GM21515 (cell line): ENCODE results near the gene MCM3.

Experiments used
- ATAC-seq: cut with Tn5 transposase; IDR thresholded peaks from one replicate; pipeline ENCODE4 v1.9.1; 2021; ENCODE audit not compliant: unreplicated experiment

MCM3 gene

DNA sequence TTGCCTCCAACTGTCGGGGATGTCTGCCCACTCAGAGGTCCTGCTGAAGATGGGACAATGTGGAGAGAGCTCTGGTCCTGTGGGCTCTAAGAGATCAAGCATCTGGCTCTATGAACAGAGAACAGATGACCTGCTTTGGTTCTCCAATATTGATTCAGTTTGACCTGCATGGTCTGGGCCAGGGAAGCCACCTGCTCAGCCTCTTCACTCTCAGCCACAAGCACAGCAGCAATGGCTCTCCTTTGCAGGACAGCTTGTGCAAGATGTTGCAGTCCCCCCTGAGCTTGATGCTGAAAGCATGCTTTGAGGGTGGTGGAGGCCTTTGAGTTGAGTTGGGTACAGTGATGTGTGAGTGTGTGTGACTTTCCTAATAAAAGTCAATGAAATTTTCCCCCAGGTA, 18.6 kb upstream of the MCM3 start:
- no peak for ATAC-seq

DNA sequence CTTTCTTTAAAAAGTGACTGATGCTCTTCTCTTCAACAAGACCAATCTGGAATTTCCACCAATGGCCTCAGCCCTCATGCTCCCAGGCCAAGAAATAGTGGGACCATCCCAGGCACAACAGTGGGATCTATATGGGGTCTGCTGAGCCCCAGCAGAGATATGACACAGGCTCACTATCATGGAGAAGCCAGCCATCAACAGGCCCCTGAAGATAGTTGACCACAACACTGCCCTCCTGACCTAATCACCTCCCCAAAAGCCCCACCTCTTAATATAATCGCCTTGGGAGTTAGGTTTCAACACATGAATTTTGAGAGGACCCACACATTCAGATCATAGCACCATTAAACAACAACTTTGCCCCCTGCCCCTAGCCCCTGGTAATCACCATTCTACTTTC, 16.8 kb upstream of the MCM3 start:
- no peak for ATAC-seq

DNA sequence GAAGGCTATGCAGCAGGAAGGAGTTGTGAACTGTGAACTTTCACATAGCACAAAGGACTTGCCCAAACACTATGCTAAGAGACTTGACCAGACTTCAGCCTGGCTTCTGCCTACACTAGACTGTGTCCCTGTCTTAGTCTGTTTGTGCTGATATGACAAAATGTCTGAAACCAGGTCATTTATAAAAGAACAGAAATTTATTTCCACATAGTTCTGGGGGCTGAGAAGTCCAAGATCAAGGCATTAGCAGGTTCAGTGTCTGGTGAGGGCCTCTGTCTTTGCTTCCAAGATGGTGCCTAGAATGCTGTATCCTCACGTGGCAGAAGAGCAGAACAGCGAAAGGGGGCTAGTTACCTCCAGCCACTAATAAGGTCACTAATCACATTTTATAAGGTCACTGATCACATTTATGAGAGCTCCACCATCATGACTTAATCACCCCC, 16.0 kb upstream of the MCM3 start:
- ATAC-seq: no peak

GRCh38 chr6:52299653-52300052, 15.1 kb upstream of the MCM3 start:
- no peak for ATAC-seq

DNA sequence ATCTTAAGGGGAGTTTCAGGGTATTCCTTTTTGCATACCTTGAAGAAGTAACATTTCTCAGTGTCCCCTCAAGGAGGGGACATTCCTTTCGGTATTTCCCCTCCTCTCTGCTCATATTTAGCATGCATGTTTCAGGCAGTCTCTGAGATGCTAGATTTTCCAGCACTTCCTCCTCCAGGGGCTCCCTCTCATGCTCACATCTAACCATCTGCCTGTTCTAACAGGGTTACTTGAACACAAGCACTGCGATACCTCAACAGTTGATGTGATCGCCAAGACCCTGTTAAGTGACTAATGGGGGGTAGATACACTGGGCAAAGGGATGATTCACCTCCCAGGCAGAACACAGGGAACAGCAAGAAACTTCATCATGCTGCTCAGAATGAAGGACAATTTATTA, 12.9 kb upstream of the MCM3 start:
- ATAC-seq: no peak

DNA sequence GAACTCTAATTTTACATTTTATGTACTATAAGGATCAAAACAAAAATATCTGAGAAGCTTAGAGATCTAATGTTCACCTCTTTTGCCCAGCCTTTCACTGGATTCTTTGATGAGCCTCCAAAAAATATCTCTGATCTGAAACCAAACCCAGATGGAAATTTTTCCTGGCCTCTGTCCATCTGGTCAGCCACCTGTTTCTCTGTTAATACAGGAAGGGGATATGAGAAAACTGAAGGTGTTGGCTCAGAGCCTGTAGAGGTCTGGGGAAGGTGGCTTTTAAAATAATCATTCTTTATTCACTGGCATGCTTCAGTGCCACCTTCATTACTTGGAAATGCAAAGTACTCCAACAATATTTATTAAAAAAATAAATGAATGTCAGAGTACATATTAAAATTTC, 8.5 kb upstream of the MCM3 start:
- no peak for ATAC-seq

GRCh38 chr6:52288841-52289240, 4.3 kb upstream of the MCM3 start:
- ATAC-seq: no peak

DNA sequence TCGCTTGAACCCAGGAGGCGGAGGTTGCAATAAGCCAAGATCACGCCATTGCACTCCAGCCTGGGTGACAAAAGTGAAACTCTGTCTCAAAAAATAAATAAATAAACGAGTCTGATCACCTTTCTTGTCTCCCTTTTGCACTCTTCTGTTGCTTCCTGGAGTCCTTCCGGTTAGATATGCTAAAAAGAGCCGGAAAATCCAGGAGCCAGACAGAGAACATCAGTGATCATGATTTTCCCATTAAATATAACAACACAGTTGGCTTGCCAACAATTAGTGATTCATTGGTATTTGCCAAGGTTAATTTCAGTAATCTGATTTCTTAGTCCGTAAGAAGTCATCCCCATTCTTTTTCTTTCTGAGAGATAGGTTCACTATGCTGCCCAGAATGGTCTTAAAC, 3.7 kb upstream of the MCM3 start:
- ATAC-seq: no peak

GRCh38 chr6:52286798-52287432, 2.4 kb upstream of the MCM3 start:
- no peak for ATAC-seq

DNA sequence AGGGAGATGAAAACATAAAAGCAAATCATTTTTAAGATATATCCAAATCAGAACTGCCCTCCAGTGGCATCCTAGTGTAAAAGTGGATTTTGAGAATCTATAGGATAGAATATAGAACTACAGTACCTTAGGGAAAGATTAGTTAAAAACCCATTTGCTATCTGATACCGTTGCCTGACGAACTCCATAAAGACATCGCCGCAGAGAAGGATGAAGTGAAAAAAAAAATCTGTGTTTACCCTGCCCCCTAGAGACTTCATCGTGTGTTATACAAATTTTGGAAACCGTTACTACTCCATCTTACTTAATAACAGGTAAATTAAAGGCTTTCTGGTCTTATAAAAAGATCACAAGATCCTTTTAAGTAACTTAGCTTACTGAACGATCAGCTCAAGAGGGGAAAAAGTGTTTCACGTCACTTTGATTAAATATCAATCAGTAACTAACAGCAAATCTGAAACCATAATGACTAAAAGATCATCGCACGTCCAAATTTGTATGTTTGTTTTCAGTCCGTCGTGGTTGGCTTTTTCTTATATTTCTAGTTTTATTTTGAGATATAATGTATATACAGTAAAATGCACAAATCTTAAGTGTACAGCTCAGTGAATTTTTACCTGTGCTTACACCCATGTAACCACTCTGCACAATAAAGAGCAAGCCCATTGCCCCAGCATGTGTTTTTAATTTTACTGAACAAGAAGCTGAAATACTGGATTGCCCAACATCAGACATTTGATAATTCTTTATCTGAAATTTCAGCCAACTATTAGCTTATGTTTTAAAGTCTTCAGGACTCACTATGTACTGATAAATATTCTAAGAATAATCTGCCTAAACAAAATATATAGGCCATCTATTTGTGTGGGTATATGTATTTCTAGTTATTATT, 881 bp upstream of the MCM3 start:
- no peak for ATAC-seq

GRCh38 chr6:52284131-52284459, 447 bp downstream of the MCM3 start:
- ATAC-seq: no peak

GRCh38 chr6:52283111-52283510, 1.4 kb downstream of the MCM3 start:
- no peak for ATAC-seq

DNA sequence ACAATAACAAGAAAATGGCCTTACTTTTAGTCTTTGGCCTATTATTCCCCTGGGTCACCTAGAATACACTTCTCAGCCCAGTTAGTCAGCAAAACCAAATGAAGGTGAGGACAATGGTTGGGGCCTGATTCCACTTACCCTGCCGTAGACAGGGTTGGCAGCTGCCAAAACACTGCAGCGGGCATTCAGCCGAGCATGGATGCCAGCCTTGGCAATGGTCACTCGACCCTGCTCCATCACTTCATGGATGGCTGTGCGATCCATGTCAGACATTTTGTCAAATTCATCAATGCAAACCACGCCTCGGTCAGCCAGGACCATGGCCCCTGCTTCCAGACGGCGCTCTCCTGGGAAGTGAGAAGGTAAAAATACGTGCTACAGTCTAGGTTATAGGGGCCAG, 8.4 kb downstream of the MCM3 start:
- no peak for ATAC-seq

DNA sequence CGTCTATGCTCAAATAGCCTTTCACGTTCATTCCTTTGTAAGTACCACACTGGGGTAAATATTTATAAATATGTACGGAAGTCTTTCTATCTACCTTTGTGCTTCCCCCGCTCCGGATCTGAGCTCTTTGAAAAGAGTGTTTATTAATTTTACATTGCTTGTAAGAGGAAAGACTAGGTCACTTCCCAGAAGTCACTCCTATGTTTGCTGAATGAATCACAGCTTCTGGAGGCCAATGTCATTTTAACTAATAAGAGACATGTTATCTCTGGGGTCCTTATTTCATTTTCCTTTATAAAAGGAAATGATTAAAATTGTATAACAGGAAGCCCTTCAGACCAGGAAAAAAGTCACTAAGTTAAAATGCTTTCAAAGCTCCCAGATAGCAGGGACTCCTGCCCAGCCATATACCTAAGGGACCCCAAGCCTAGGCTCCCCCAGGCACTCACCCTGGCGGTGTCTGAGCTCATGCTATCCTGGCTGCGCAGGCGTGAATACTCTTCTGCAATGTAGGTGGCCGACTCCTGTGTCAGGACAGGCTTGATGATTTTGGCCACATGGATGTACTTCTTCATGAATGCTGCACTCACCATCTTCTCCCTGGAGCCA, 12.6 kb downstream of the MCM3 start:
- ATAC-seq: no peak

GRCh38 chr6:52263709-52264540, 20.6 kb downstream of the MCM3 start:
- peak; percentile 74 for ATAC-seq

GRCh38 chr6:52262620-52263344, 21.8 kb downstream of the MCM3 start:
- no peak for ATAC-seq

GRCh38 chr6:52261229-52261628, 23.3 kb downstream of the MCM3 start:
- ATAC-seq: no peak

DNA sequence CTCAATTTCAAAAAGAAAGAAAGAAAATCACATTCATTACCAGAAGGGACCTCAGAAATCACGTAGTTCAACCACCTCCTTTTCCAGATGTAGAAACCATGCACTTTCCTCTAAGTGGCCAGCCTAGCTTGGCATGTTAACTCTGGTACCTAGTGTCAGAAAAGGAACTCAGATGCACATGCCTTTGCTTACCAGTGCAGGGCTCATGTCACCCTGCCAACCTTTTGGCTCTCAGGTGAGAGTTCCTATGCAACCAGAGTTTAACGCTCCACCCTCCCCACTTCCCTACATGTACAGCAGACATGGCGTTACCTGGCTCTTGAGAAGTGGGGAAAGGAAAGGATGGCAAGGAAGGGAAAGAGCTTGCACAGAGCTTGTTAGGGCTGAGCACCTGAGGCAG, 23.9 kb downstream of the MCM3 start:
- no peak for ATAC-seq

- no peak for ATAC-seq
Observed at GRCh38 chr6:52255434-52255833, 29.1 kb downstream of the MCM3 start.

DNA sequence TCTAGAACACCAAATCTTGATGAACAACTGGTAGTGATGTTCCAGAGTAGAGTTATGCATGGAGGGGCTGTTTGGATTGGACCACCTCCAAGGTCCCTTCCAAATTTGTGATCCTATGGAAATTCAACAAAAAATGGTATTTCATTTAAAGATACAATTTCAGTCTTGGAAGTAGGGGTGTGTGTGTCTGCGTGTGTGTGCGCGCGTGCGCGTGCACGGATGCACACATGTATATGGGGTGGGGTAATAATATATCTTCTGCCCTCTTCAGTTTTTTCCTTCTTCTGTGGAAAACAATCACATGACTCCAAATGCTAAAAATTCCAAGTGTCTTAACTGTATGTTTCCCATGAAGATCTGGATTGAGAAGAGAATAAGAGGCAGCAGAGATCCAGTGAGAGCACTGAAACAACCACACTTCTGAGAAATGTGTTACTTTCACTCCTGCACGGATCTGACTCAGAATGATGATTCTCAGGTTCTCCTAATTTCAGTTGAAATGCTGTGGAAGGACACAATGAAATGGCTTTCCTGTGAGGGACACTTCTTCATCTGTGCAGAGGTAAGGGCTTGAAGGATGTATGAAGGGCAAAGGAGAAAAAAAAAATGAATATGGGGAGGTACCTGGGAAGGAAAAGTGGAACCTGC, 29.7 kb downstream of the MCM3 start:
- ATAC-seq: no peak
